Activated CD4-positive, alpha-beta memory T cell treated with anti-CD3 and anti-CD28 coated beads, Interleukin-2, amount 10 ng/mL, durations not matched to agents 7 days and 5 days (primary cell): ENCODE data around the gene TMPRSS2. TPM values are rescaled to one million over a fixed set of nuclear protein-coding genes. Genes with fewer than 3 reads are reported as not detected.

Source experiments
- CTCF ChIA-PET: fragments of 350-600 bp; sonication (Branson Sonifier 250); formaldehyde crosslinking; loops from one replicate; lab custom pipeline; 2021; ENCODE audit warnings: antibody characterized with exemption, inconsistent platforms; lab: Charles Lee
- POLR2A ChIA-PET: fragments of 350-600 bp; sonication (Branson Sonifier 250); formaldehyde crosslinking; loops from one replicate; lab custom pipeline; 2021; ENCODE audit warnings: antibody characterized with exemption; lab: Charles Lee
- DNase-seq: peaks from one replicate; pipeline ENCODE4 v3.0.0-alpha.2; 2020
- H3K27ac Mint-ChIP-seq: one replicate; pipeline ENCODE4 v1.8.0; 2021; ENCODE audit warnings: mild to moderate bottlenecking, mixed read lengths
- H3K27me3 Mint-ChIP-seq: one replicate; pipeline ENCODE4 v1.8.0; 2021; ENCODE audit warnings: mixed read lengths
- H3K36me3 Mint-ChIP-seq: one replicate; pipeline ENCODE4 v1.8.0; 2021; ENCODE audit warnings: low read depth, mixed read lengths
- H3K4me1 Mint-ChIP-seq: one replicate; pipeline ENCODE4 v1.8.0; 2021; ENCODE audit warnings: mixed read lengths
- H3K4me3 Mint-ChIP-seq: one replicate; pipeline ENCODE4 v1.8.0; 2021; ENCODE audit warnings: mild to moderate bottlenecking, mixed read lengths
- H3K9me3 Mint-ChIP-seq: one replicate; pipeline ENCODE4 v1.8.0; 2021; ENCODE audit warnings: mixed read lengths
- total RNA-seq, 2 experiments: library from RNA; stranded (reverse); gene quantifications; one replicate each; pipeline ENCODE4 v1.2.3, GENCODE V29; 2021

TMPRSS2 gene
- total RNA-seq: not detected

- Mint-ChIP-seq H3K9me3 (no peaks in the 10 kb centered on the region), H3K27me3 (peaks cover 54% of the 10 kb centered on the region), H3K27ac (no peak within 1 kb of the TSS), H3K36me3 (no peaks in the 10 kb centered on the region), H3K4me1 (peaks cover 5% of the 10 kb centered on the region), H3K4me3 (no peak within 1 kb of the TSS)
- DNase-seq: no peak
- POLR2A ChIA-PET: no interaction called here
- CTCF ChIA-PET: no interaction called here
Measured at GRCh38 chr21:41507521-41508414, at the start of gene TMPRSS2. Gene TMPRSS2 (minus strand): TSS chr21:41508158. CDS start chr21:41498133, 10,025 bp downstream.

- Mint-ChIP-seq H3K4me1 (peaks cover 5% of the 10 kb centered on the region), H3K27ac (no peak overlapping the region), H3K27me3 (peaks cover 11% of the 10 kb centered on the region), H3K36me3 (no peaks in the 10 kb centered on the region), H3K9me3 (no peaks in the 10 kb centered on the region), H3K4me3 (no peak overlapping the region)
- CTCF ChIA-PET: no interaction called here
- DNase-seq: no peak
- POLR2A ChIA-PET: no interaction called here
Measured at GRCh38 chr21:41555057-41555456, 47.1 kb upstream of the TMPRSS2 start.

GRCh38 chr21:41552254-41552653 lies 44.3 kb upstream of the TMPRSS2 start:
- Mint-ChIP-seq H3K27me3 (peaks cover 6% of the 10 kb centered on the region), H3K4me1 (no peaks in the 10 kb centered on the region), H3K36me3 (no peaks in the 10 kb centered on the region), H3K9me3 (no peaks in the 10 kb centered on the region), H3K4me3 (no peak overlapping the region), H3K27ac (no peak overlapping the region)
- CTCF ChIA-PET: no interaction called here
- DNase-seq: no peak
- POLR2A ChIA-PET: no interaction called here

GRCh38 chr21:41548781-41549180 lies 40.8 kb upstream of the TMPRSS2 start:
- no peak overlapping the region for H3K27ac Mint-ChIP-seq
- H3K4me3 Mint-ChIP-seq: no peak overlapping the region
- H3K27me3 Mint-ChIP-seq: peaks cover 8% of the 10 kb centered on the region
- no peaks in the 10 kb centered on the region for H3K36me3 Mint-ChIP-seq
- peaks cover 2% of the 10 kb centered on the region for H3K4me1 Mint-ChIP-seq
- no peak for DNase-seq
- ChIA-PET CTCF (no interaction called here), POLR2A (no interaction called here)
- H3K9me3 Mint-ChIP-seq: no peaks in the 10 kb centered on the region

- peaks cover 2% of the 10 kb centered on the region for H3K4me1 Mint-ChIP-seq
- CTCF ChIA-PET: interaction anchor here (0.7 kb wide), 1 partner anchor 19 kb away, joined by 4 read pairs; no protein-coding TSS in a partner anchor
- DNase-seq: no peak
- no peaks in the 10 kb centered on the region for H3K36me3 Mint-ChIP-seq
- no peak overlapping the region for H3K27ac Mint-ChIP-seq
- POLR2A ChIA-PET: no interaction called here
- no peak overlapping the region for H3K4me3 Mint-ChIP-seq
- H3K27me3 Mint-ChIP-seq: peaks cover 14% of the 10 kb centered on the region
- H3K9me3 Mint-ChIP-seq: no peaks in the 10 kb centered on the region
Measured at GRCh38 chr21:41547111-41547510, 39.2 kb upstream of the TMPRSS2 start.

GRCh38 chr21:41545500-41546359 lies 37.8 kb upstream of the TMPRSS2 start:
- ChIA-PET CTCF (no interaction called here), POLR2A (no interaction called here)
- Mint-ChIP-seq H3K4me3 (no peak overlapping the region), H3K27me3 (peaks cover 19% of the 10 kb centered on the region), H3K4me1 (peaks cover 2% of the 10 kb centered on the region), H3K27ac (no peak overlapping the region), H3K9me3 (no peaks in the 10 kb centered on the region), H3K36me3 (no peaks in the 10 kb centered on the region)
- no peak for DNase-seq

GRCh38 chr21:41542727-41543126 lies 34.8 kb upstream of the TMPRSS2 start:
- H3K27me3 Mint-ChIP-seq: peaks cover 25% of the 10 kb centered on the region
- CTCF ChIA-PET: no interaction called here

GRCh38 chr21:41537356-41537755 lies 29.4 kb upstream of the TMPRSS2 start:
- Mint-ChIP-seq H3K4me1 (no peaks in the 10 kb centered on the region), H3K4me3 (no peak overlapping the region), H3K27me3 (peaks cover 28% of the 10 kb centered on the region), H3K9me3 (no peaks in the 10 kb centered on the region), H3K36me3 (no peaks in the 10 kb centered on the region), H3K27ac (no peak overlapping the region)
- DNase-seq: no peak
- ChIA-PET POLR2A (no interaction called here), CTCF (no interaction called here)

More at GRCh38 chr21:41542727-41543126, 34.8 kb upstream of the TMPRSS2 start:
- DNase-seq: no peak
- no peak overlapping the region for H3K27ac Mint-ChIP-seq
- no peak overlapping the region for H3K4me3 Mint-ChIP-seq
- no peaks in the 10 kb centered on the region for H3K9me3 Mint-ChIP-seq
- POLR2A ChIA-PET: no interaction called here
- H3K4me1 Mint-ChIP-seq: peaks cover 2% of the 10 kb centered on the region
- no peaks in the 10 kb centered on the region for H3K36me3 Mint-ChIP-seq

- no peaks in the 10 kb centered on the region for H3K4me1 Mint-ChIP-seq
- no peak overlapping the region for H3K4me3 Mint-ChIP-seq
- no peak for DNase-seq
- H3K27ac Mint-ChIP-seq: no peak overlapping the region
- H3K9me3 Mint-ChIP-seq: no peaks in the 10 kb centered on the region
- ChIA-PET POLR2A (no interaction called here), CTCF (no interaction called here)
- H3K36me3 Mint-ChIP-seq: no peaks in the 10 kb centered on the region
- peaks cover 28% of the 10 kb centered on the region for H3K27me3 Mint-ChIP-seq
Measured at GRCh38 chr21:41536827-41537103, 28.8 kb upstream of the TMPRSS2 start.

GRCh38 chr21:41536076-41536826 lies 28.3 kb upstream of the TMPRSS2 start:
- Mint-ChIP-seq H3K36me3 (no peaks in the 10 kb centered on the region), H3K9me3 (no peaks in the 10 kb centered on the region), H3K4me1 (no peaks in the 10 kb centered on the region), H3K27ac (no peak overlapping the region), H3K4me3 (no peak overlapping the region), H3K27me3 (peaks cover 25% of the 10 kb centered on the region)
- CTCF ChIA-PET: no interaction called here
- POLR2A ChIA-PET: no interaction called here
- DNase-seq: no peak

GRCh38 chr21:41530366-41530765 lies 22.4 kb upstream of the TMPRSS2 start:
- ChIA-PET CTCF (no interaction called here), POLR2A (no interaction called here)
- Mint-ChIP-seq H3K27me3 (peaks cover 23% of the 10 kb centered on the region), H3K36me3 (no peaks in the 10 kb centered on the region), H3K27ac (no peak overlapping the region), H3K4me3 (no peak overlapping the region), H3K9me3 (no peaks in the 10 kb centered on the region), H3K4me1 (no peaks in the 10 kb centered on the region)
- no peak for DNase-seq

GRCh38 chr21:41529769-41530168 lies 21.8 kb upstream of the TMPRSS2 start:
- H3K4me1 Mint-ChIP-seq: no peaks in the 10 kb centered on the region
- no peak overlapping the region for H3K4me3 Mint-ChIP-seq
- no peaks in the 10 kb centered on the region for H3K36me3 Mint-ChIP-seq
- H3K27ac Mint-ChIP-seq: no peak overlapping the region
- no peak for DNase-seq
- no peaks in the 10 kb centered on the region for H3K9me3 Mint-ChIP-seq
- ChIA-PET CTCF (no interaction called here), POLR2A (no interaction called here)
- peaks cover 20% of the 10 kb centered on the region for H3K27me3 Mint-ChIP-seq
